GM12872 (cell line): ENCODE results near the gene UBP1.
A peak's percentile ranks its signal among the peaks of the same experiment; 100 is the strongest.

Experiments
- TF ChIP-seq, protein P1 (sequence below): IDR thresholded peaks from 3 replicates; pipeline ENCODE4 v1.5.1; 2011; ENCODE audit warnings: low read depth, mild to moderate bottlenecking, low read length, moderate library complexity; ENCODE audit not compliant: insufficient read depth

UBP1 gene

DNA sequence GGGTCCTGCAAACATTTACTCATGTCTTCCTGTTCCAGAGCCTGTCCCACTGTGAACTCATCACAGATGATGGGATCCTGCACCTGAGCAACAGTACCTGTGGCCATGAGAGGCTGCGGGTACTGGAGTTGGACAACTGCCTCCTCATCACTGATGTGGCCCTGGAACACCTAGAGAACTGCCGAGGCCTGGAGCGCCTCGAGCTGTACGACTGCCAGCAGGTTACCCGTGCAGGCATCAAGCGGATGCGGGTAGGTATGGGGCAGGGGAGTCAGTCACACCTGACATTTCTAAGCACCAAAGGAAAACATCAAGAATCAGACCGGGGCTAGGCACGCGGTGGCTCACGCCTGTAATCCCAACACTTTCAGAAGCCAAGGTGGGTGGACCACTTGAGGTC, 56.3 kb downstream of the UBP1 start:
- TF ChIP-seq, protein P1, sequence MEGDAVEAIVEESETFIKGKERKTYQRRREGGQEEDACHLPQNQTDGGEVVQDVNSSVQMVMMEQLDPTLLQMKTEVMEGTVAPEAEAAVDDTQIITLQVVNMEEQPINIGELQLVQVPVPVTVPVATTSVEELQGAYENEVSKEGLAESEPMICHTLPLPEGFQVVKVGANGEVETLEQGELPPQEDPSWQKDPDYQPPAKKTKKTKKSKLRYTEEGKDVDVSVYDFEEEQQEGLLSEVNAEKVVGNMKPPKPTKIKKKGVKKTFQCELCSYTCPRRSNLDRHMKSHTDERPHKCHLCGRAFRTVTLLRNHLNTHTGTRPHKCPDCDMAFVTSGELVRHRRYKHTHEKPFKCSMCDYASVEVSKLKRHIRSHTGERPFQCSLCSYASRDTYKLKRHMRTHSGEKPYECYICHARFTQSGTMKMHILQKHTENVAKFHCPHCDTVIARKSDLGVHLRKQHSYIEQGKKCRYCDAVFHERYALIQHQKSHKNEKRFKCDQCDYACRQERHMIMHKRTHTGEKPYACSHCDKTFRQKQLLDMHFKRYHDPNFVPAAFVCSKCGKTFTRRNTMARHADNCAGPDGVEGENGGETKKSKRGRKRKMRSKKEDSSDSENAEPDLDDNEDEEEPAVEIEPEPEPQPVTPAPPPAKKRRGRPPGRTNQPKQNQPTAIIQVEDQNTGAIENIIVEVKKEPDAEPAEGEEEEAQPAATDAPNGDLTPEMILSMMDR = no peak

DNA sequence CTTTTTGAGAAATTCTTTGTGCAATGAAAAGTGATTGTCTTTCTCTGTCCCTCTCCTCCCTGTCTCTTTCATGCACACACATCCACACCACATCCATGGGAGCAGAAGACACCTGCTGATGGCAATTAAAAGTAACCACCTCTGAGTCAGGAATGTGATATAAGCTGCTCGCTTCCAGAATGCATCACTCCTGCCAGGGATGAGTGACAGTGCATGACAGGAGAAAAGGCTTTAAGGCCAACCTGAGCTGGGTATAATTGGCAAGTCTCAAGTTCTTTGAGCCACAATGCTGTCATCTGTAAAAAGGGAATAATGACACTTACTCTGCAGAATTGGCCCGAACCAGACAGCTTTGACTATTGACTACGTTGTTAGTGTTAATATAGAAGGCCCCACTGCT, 59.6 kb downstream of the UBP1 start:
- TF ChIP-seq, protein P1 = no peak

DNA sequence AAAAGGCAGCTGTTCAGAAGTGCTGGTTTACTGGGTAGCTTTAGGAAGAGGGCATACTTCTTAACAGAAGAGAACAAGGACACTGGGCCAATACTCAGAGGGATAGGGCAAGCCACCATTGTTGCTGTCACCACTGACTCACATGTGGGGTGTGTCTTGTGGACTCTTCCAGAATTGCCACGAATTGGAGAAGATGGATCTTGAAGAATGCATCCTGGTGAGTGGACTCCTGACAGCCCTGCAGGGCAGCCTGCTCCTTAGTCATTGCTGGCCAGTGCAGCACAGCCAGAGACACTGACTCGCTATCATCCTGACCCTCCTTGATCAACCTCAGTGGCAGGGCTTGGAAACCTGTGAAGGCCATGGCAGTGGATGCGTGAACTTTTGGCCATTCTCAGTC, 62.3 kb downstream of the UBP1 start:
- TF ChIP-seq, protein P1 = no peak

DNA sequence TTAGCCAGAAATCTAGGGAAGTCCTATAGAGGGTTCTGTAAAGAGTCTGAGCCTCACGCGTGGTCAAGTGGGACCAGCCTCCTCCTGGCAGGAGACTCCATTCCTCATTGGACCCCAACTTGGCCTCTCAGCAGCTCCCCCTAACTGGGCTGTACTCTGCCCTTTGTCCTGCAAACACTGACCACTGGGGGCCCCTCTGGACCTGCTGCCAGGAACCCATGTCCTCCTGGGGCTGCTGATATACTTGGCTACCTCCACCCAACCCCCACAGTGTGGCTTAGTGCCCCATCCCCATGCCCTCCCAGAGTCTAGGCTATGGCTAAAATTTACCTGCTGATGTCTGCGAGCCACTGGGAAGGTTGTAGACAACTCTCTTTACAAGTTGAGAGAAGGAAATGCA, 62.7 kb downstream of the UBP1 start:
- TF ChIP-seq, protein P1 = 0 out of 3 replicates have a peak, but pooled peaks have one; percentile 5

DNA sequence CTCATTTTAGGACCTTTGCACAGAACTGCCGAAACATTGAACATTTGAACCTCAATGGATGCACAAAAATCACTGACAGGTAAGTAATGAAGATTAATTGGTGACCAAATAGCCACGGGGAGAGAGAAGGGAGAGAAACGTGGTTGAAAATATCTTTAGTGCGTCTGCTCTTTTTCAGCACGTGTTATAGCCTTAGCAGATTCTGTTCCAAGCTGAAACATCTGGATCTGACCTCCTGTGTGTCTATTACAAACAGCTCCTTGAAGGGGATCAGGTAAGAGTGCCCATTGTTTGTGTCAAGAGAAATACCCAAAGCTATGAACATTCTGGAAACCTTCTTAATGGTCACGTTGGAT, 67.1 kb downstream of the UBP1 start:
- TF ChIP-seq, protein P1 = no peak

DNA sequence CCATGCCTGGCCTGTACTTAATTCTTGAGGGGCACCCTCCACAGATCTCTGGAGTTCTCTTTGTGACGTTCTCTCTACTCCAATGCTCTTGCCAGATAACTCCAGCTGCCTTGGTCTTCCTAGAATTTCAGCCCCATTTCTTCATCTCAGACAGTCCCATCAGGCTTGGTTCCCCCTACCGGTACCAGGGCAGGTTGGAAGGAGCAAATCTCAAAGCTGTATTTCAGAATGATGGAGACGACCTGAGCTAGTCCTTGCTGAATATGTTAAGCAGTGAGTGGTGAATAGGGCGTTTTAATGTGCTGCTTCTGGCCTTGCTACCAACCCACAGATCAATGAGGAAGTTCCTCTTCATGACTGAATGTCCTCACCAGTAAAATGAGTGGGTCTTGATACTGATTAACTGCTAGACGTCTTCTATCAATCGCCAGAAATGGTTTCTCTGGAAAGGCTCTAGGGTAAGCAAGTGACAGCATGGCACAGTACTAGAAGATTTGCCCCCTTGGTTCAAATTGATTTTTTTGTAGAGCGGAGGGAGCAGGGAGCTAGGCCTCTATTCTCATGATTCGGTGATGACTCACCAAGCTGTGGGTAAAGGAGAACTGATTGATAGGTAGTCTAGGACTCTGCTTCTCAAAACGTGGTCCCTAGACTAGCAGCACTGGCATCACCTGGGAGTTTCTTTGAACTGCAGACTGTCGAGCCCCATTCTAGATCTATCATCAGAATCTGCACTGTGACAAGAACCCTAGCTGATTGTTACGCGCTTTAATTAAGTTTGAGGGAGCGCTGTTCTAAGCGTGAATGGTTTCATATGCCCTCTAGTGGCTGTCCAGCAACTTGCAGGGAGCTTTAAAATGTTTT, 67.8 kb downstream of the UBP1 start:
- TF ChIP-seq, protein P1 = peak; percentile 89

DNA sequence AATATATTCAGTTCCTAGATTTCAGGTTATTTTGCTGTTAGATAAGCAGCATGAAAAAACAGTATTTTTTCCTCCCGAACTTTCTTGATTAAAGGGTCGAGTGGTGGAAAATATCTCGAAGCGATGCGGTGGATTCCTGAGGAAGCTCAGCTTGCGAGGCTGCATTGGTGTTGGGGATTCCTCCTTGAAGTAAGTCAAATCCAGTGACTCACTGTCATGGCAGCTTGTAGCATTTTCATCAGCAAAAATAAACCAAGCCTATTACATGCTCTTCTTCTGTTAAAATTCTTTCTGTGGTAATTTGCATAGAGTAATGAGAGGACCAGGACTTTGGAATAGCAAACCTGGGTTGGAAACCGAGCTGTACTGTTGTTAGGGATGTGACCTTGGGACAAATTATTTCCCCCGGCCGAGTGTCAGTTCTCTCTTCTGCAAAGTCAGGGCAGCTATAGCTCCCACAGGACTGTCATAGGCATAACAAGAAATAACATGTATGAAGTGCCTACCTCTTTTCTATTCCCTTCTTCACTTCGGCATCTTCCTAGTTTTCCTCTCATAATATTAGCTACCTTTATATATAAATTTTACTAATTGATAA, 75.6 kb downstream of the UBP1 start:
- TF ChIP-seq, protein P1 = no peak
